HUES64 (cell line): Measurements from ENCODE around the gene LMX1B.

ENCODE experiments used
- H3K27ac ChIP-seq: 2 replicates; pipeline ENCODE4 v1.7.0; 2013; ENCODE audit warnings: low read depth, low read length, inconsistent platforms
- H3K27me3 ChIP-seq: 2 replicates; pipeline ENCODE4 v1.6.1; 2013; ENCODE audit warnings: mild to moderate bottlenecking, low read length; ENCODE audit not compliant: insufficient read depth
- H3K36me3 ChIP-seq: 2 replicates; pipeline ENCODE4 v1.6.1; 2013; ENCODE audit warnings: mild to moderate bottlenecking, low read length; ENCODE audit not compliant: insufficient read depth
- H3K4me1 ChIP-seq: 2 replicates; pipeline ENCODE4 v1.6.1; 2013; ENCODE audit warnings: mild to moderate bottlenecking, low read length, moderate library complexity; ENCODE audit not compliant: insufficient read depth
- H3K4me3 ChIP-seq: 2 replicates; pipeline ENCODE4 v1.5.1; 2013; ENCODE audit warnings: mild to moderate bottlenecking, low read length, moderate library complexity
- H3K9ac ChIP-seq: 2 replicates; pipeline ENCODE4 v1.6.1; 2013; ENCODE audit warnings: mild to moderate bottlenecking, low read depth, low read length
- H3K9me3 ChIP-seq: 2 replicates; pipeline ENCODE4 v1.6.1; 2013; ENCODE audit warnings: low read depth, low read length; ENCODE audit not compliant: insufficient read depth
- WGBS: fragments of 150-250, 120-280 bp; methylation state at CpG from one replicate; pipeline ENCODE4 v1.1.7; 2013; ENCODE audit warnings: missing lambda C conversion rate; 5-methylcytosine and 5-hydroxymethylcytosine counted together

The LMX1B gene

DNA sequence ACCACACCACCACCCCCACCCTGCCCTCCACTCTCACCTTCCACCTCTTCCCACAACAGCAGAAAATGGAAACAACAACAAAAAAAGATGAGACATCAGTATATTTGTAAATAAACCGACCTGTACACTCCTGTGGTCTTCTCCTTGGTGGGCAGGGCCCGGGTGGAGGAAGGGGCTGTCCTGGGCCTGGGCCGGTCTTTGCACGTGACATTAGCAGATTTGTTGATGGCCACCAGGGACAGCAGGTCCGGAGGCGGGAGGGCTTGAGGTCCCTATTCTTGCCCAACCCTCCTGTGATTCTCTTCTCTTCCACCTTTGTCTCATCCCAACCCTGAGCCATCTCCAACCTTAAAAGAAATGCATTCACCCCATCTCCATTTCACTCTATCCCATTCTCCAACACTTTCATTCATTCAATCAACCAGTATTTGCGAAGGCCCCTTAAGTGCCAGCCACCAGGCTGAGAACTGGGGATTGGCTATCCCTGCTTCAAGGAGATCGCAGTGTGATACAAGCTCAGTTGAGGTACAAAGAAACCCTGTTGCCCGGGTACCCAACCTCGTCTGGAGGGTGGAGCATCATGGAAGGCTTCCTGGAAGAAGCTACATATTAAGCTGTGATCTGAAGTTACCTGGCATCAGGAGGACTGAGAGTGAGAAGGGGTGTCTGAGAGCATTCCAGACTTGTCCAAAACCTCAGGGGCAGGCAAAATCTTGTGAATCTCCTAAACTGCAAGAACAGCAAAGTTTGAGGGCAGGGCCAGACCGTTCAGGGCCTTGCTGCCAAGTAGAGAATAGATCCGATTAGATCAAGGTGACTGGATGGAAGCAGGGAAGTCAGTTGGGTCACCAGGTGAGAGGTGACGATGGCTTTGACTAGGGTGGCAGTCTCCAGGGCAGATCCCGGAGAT, 87.4 kb downstream of the LMX1B start:
- Histone ChIP-seq H3K4me1 (peaks cover 18% of the 10 kb centered on the region), H3K9ac (no peak overlapping the region), H3K27me3 (peaks cover 35% of the 10 kb centered on the region), H3K9me3 (no peaks in the 10 kb centered on the region), H3K36me3 (no peaks in the 10 kb centered on the region), H3K27ac (no peak overlapping the region), H3K4me3 (no peak overlapping the region)
- WGBS: 78% methylated on average over 14 of the region's 14 CpGs

DNA sequence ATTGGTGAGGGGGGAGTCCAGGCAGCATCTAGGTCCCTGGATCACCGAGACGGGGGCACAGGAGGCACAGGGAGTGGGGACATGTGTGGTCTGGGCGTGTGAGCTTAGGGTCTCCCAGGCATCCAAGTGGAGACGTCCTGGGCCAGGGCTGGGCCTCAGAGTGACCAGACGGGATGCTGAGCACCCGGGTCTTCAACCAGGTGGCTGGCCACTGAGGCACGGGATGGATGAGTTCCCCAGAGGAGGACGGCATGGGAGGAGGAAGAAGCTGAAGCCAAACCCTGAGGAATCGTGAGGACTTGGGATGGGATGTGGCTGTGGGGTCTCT, 88.0 kb downstream of the LMX1B start:
- Histone ChIP-seq H3K27ac (no peak overlapping the region), H3K4me1 (peaks cover 18% of the 10 kb centered on the region), H3K36me3 (no peaks in the 10 kb centered on the region), H3K9ac (no peak overlapping the region), H3K4me3 (no peak overlapping the region), H3K27me3 (peaks cover 40% of the 10 kb centered on the region), H3K9me3 (no peaks in the 10 kb centered on the region)
- WGBS: 91% methylated on average over 9 of the region's 9 CpGs

DNA sequence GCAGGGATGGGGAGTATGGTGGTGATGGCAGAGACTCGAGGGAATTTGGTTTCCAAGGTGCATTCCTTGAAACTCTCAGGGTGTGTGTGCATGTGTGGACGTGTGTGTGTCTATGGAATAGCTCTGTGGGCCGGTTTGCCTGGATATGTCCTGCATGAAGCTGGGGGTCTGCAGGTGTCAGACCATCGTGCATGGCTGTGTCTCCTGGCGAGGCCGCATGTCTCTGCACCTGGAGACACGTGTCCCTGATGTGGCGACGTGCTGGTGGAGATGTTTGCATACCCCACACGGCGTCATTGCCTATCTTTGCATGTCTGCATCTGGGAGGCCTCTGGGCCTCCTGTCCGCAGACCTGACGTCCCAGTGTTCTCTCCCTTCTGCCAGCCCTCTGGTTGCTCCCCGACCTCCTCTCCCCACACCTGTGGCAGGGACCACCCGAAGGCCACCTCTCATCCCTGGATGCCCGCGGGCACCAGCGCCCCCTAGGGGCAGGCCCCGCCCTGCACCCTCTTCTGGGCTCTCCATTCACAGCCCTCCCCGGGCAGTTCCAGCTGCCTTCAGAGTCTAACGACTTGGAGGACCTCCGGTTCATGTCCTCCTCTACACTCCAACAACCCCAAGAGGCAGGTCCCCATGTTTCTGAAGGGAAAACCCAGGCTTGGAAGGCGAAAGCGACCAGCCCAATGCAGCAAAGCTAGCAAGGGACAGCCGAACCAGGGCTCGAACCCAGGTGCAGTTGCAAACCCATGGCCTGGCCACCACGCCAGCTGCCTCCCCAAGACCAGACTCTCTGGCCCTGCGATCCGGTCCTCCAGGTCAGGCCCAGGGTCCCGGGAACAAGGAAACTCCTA, 88.6 kb downstream of the LMX1B start:
- H3K27ac ChIP-seq: no peak overlapping the region
- WGBS: 67% methylated on average over 30 of the region's 30 CpGs
- H3K4me1 ChIP-seq: peaks cover 18% of the 10 kb centered on the region
- no peak overlapping the region for H3K9ac ChIP-seq
- no peaks in the 10 kb centered on the region for H3K36me3 ChIP-seq
- H3K4me3 ChIP-seq: no peak overlapping the region
- H3K9me3 ChIP-seq: no peaks in the 10 kb centered on the region
- peaks cover 43% of the 10 kb centered on the region for H3K27me3 ChIP-seq

DNA sequence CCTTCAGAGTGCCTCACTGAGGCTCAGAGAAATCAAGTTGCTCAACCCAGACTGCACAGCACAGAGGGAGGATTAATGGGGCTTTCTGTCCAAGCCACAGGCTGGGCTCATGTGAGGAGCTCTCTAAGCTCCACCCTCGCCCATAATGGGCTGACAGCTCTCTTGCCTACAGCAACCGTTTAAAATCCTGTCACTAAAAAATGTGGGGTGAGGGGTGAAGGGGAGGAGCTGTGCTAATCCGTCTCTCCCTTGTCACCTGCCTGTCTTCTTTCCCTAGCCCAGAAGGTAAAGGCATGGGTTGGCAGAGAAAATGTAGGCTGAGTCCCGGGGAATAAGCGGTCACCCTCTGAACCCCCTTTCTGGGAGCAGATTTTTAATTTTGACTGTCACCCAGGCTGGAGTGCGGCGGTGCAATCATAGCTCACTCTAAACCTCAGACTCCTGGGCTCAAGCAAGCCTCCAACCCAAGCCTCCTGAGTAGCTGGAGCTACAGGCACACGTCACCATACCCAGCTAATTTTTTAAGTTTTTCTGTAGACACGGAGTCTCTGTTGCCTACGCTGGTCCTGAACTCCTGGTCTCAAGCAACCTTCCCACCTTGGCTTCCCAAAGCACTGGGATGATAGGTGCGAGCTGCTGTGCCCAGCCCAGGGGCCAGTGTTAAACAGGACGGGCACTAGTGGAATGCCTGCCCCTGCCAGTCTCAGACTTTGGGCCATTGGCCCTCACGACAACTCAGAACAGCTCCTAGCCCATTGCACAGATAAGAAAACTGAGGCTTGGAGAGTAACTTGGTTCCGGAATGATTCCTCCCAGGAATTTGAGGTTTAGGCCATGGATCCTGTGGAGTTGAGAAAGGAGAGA, 89.5 kb downstream of the LMX1B start:
- Histone ChIP-seq H3K4me1 (peaks cover 18% of the 10 kb centered on the region), H3K9ac (no peak overlapping the region), H3K36me3 (no peaks in the 10 kb centered on the region), H3K27me3 (peaks cover 43% of the 10 kb centered on the region), H3K27ac (no peak overlapping the region), H3K4me3 (no peak overlapping the region), H3K9me3 (no peaks in the 10 kb centered on the region)
- 82% methylated on average over 13 of the region's 14 CpGs for WGBS

DNA sequence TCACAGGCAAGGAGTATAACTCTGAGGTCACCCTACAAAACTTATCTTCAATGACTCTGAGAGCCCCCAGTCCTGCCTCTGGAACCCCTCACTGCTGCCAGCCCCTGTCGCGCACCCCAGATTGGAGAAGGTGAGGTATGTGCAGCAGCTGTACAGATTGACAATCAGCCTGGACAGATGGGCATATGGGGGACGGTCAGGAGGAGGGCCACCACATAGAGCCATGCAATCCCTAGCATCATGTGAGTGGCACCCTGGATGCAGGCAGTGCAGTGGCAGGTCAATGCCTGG, 90.1 kb downstream of the LMX1B start:
- Histone ChIP-seq H3K4me1 (peaks cover 18% of the 10 kb centered on the region), H3K9ac (no peak overlapping the region), H3K27me3 (peaks cover 43% of the 10 kb centered on the region), H3K27ac (no peak overlapping the region), H3K36me3 (no peaks in the 10 kb centered on the region), H3K9me3 (no peaks in the 10 kb centered on the region), H3K4me3 (no peak overlapping the region)
- 92% methylated on average over 3 of the region's 3 CpGs for WGBS

DNA sequence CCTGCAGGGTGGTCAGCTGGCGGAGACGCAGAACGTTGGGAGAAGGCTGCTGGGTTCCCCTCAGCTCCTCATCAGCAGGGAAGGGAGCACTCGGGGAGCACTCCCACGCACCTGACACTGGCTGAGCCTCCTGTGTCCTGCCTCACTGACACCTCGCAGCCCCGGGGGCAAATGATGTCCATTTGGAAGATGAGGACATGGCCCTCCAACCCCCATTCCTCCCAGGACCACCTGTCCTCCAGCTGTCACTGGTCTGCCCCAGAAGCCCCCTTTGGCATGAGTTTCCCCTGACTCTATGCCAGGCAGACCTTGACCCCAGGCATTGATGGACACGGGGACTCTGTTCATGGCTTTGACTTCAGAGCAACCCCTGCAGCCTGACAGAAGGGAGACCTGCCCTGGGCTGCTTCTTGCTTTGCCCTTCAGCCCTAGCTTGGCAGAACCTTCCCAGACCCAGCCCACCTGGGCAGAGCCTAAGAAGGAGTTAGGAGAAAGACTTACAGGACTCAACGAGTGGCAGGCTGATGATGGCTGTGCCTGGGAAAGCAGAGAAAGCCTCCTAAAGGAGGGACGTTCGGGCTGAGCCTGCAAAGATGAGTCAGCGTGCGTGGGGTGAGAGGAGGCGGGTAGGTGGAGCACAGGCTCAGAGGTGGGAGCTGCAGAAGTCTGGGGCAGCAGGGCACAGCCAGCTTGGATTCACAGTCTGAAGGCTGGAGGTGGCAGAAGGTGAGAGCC, 90.6 kb downstream of the LMX1B start:
- WGBS: 42% methylated on average over 14 of the region's 14 CpGs
- no peaks in the 10 kb centered on the region for H3K9me3 ChIP-seq
- H3K27me3 ChIP-seq: peaks cover 43% of the 10 kb centered on the region
- H3K27ac ChIP-seq: no peak overlapping the region
- no peak overlapping the region for H3K9ac ChIP-seq
- H3K4me3 ChIP-seq: no peak overlapping the region
- H3K36me3 ChIP-seq: no peaks in the 10 kb centered on the region
- peaks cover 18% of the 10 kb centered on the region for H3K4me1 ChIP-seq

DNA sequence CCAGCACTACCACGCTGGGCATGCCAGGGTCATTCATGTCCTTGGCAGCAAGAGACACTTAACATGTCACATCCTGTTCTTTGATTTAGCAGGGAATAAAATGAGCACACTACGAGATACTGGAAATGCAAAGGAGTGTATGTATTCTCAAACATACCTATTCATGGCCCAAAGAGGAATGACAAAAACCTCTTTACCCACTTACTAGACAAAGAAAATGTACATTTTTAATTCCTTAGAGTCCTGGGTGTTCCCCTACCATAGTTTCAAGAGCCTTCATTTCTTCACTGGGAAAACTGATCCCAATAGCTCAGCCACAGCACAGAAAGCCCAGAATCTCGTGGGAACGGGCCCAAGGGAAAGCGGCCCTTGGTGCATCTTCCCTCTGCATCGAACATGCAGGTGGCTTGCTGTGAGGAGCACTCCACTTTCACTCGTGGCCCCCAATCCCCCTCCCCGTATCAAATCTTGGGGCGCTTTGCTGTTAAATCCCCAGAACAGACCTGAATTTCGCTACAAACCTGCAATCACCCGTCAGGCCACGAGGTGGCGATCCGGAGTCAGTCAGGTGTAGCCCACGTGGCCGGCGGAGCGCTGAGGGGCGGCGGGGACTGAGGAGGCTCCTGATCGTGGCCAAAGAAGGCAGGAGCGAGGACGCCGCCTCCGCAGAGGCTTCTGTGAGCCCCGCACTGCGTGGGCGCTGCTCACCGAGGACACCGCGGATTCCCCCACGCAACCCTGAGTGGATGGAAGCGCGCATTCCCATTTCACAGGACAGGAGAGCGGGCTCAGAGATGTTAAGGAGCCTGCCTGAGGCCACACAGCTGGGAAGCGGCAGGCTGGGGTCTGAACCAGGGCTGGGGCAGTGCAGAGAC, 91.4 kb downstream of the LMX1B start:
- Histone ChIP-seq H3K36me3 (no peaks in the 10 kb centered on the region), H3K9me3 (no peaks in the 10 kb centered on the region), H3K9ac (no peak overlapping the region)

DNA sequence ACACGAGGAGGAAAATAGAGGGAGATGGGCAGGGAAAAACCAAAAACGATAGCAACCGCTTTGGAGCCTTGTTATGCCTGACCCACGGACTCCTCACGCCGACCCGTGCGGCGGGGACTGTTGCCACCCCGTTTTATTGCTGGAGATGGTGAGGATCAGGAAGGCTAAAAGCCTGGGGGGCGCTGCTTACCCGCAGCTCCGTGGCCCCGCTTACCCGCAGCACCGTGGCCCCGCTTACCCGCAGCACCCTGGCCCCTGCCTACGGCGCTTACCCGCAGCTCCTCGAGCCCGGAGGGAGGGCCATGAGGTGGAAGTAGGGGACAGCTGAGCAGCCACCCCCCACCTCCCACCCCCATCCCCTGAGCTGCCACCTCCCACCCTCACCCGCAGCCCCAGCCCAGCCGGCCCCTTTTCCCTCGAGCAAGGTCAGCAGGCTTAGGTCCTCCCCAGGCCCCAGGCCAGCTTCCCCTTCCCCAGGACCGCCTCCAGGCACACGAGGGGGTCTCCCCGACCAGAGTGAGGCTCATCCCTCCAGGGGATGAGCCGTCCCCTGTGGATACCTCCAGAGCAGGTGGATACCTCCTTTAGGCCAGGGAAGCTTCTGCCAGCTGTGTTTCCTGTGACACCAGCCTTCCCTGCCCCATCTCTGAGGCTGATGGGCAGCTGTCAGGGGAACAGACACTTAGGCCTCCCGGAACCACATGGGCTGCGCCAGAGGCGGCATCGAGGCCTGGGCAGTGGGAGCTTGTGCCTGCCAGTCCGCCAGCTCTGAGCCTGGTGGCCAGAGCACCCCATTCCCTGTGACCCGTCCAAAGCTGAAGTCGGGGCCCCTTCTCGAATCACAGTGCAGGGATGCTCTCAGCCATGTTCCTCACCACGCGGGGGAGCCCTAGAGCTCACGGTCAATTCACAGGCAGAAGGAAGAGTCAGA, 92.3 kb downstream of the LMX1B start:
- 64% methylated on average over 36 of the region's 41 CpGs for WGBS
- no peak overlapping the region for H3K27ac ChIP-seq
- no peaks in the 10 kb centered on the region for H3K9me3 ChIP-seq
- no peaks in the 10 kb centered on the region for H3K36me3 ChIP-seq
- H3K4me1 ChIP-seq: peaks cover 18% of the 10 kb centered on the region
- peaks cover 43% of the 10 kb centered on the region for H3K27me3 ChIP-seq
- no peak overlapping the region for H3K4me3 ChIP-seq
- no peak overlapping the region for H3K9ac ChIP-seq

More for the DNA sequence above, 91.4 kb downstream of the LMX1B start:
- no peak overlapping the region for H3K27ac ChIP-seq
- H3K27me3 ChIP-seq: peaks cover 43% of the 10 kb centered on the region
- no peak overlapping the region for H3K4me3 ChIP-seq
- H3K4me1 ChIP-seq: peaks cover 18% of the 10 kb centered on the region
- 14% methylated on average over 36 of the region's 36 CpGs for WGBS

DNA sequence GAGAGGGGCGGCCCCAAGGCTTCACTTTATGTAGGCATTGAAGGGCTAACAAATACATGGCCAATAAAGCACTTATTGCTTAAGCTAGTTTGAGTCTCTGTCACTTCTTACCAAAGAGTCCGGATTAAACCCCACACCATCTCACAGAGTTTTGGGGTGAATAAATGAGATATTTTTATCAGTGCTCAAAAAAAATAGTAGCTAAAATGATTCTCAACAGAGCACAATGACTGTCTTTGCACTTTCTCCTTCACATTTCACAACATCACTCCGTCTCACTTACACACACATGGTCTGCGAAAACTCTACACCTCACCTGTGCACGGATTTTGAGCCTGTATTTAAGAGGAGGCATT, 92.9 kb downstream of the LMX1B start:
- WGBS: 84% methylated on average over 4 of the region's 5 CpGs
- Histone ChIP-seq H3K9ac (no peak overlapping the region), H3K27ac (no peak overlapping the region), H3K4me3 (no peak overlapping the region), H3K9me3 (no peaks in the 10 kb centered on the region), H3K27me3 (peaks cover 38% of the 10 kb centered on the region), H3K36me3 (no peaks in the 10 kb centered on the region), H3K4me1 (peaks cover 18% of the 10 kb centered on the region)
